ENCODE results near the gene PREB.

PREB gene

DNA sequence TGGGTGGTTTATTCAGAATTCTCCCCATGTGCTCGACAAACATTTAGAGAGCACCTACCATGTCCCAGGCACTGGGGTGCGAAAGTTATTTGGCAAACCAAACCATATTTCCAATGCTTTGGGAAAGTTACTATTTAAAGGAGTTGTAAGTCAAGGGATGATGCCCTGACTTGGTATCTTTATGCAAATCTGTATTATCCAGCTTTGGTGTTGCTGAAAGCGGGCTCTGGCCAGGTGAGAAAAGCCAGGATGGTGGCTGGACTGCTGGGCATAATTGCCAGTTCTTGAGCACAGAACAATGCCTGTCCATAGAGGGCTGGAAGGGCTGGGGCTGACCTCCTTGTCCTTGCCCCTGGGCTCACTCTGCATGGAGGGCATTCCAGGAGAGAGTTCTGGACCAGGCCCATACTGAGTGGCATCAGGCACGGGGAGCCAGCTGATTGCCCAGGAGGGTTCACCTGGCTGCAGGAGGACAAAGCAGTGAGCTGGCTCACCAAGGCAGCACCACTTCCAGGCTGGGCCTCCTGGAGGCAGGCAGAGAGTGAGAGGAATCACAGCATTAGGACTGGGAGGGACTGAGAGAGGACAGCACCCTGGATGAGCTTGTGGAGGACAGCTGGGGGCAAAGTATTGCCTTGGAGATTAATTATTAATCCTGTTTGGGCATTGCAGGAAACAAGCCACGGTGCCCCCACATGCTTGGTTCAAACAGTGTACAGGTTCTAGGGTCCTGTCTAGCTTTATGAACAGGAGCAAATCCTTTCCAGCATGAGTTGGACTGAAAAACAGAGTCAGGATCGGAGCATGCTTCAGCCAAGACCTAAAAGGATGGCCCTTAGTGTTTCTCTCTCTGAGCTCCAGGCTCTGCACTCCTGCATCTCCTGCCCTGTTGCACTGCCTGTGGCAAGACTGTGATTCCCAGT, 40.7 kb downstream of the PREB start:
- no peak for DNase-seq

DNA sequence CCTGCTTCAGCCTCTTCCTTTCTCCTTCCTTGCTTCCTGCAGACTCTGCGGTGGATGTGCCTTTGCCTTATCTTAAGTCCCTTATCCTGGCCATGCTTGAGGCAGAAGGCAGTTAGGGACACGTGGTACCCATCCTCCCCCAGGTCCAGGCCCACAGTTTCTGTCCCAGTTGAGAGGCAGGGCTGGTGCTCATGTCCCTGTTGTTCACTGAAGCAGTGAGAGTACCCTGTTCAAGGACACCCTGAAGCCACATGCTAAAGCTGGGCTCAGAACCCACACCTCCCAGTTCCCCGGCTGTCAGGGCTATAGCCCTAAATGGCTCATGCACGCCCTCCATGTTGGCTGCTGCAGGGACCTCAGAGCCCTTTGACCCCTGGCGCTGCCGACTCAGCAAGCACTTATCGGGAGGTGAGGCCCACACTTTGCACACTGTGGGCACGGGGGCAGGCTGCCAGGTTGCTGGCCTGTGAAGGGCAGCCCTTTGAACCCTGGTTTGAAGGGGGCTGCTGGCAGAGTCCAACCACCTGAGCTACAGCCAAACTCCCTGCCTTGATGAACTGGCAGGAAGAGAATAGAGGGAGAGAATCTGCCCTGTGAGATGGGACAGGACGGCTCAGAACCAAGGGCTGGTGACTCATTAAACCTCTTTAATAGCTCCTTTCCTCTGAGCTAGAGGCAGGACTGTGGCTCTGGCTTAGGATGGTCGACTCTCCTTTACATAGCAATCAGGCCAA, 41.6 kb downstream of the PREB start:
- no peak for DNase-seq

DNA sequence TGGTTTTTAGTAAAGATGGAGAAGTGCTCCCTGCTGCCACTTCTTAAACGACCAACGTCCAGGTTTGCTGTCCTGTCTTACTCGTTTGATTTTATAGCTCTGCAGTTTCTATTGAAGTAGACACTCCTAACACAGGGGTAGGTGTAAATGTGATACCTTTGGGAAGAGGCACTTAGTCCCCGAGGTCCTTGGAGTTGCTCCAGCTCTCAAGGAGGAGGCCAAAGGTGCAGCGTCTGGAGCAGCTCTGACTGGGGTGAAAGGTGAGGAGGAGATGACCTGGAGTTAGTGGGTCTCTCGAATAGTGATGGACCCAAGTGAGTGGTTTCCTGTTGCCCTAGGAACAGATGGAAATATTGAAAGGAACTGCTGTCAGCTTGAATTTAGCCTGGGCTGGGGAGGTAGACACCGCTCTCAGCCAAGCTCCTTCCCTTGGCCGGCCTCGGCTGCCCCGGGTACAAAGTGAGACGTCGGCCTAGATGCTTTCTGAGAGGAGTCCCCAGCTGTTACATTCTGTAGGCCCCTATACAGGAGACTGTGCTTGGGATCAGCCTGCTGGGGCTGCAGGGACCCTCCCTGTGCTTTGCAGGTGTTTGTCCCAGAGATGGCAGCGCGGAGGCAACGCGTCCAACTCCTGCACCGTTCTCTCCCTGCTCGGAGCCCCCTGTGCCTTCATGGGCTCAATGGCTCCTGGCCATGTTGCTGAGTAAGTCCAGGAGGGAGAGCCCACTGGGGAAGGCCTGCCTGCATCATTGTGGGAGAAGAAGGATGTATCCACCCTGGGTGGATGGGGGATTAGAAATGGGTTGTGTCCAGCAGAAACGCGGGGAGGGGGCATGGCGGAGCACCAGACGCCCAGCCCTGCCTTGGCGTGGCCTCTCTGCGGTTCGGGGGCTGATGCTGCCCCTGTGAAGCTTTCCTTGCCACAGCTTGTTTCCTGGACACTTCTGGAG, 42.4 kb downstream of the PREB start:
- no peak for DNase-seq

DNA sequence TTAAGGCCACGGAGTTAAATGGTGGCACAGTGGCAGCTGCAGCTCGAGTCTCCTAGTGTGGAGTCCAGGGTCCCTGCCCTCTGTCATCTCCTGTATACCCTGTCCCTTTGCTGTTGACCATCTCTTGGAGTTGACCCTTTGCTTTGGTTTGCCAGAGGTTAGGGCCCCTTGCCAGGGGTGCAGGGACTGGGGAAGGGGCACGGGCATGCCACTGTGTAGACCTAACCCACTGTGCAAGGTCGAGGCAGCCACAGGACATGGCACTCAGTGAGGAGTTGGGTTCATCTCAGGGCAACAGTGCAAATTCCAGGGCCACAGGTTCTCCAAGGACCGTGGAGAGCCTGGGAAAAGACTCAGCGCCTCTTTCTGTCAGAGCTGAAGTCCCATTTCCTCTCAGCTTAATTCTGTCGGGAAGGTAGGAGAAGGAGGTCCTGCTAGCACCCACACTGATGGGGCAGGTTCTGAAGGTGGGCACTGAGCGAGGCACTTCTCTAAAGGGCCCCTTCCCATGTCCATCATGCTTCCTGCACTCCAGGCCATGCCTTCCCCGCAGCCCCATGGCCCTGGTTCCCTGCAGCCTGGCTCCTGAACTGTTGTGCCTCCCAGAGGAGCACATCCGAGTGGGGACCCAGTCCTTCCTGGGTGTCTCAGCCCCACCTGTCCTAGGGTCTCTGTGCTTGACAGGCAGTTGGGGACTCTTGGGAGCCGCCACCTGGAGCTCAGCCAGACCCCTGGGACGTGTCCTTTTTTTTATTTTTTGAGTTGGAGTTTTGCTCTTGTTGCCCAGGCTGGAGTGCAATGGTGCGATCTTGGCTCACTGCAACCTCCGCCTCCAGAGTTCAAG, 45.1 kb downstream of the PREB start:
- no peak for DNase-seq

DNA sequence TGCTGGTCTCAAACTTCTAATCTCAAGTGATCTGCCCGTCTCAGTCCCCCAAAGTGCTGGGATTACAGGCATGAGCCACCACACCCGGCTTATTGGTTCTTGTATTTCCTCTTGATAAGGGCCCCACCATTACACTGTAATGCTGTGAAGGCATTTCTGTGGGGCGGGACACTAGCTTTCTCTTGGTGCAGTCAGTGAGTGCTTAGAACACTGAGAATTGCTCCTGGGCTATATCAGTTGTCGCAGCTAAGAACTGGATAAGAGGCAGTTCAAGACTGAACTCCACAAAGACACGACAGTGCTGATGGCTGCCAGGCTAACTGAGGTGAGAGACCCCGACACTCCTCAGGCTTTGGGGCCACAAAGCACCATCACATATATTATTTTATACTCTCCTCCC, 45.8 kb downstream of the PREB start:
- no peak for DNase-seq

DNA sequence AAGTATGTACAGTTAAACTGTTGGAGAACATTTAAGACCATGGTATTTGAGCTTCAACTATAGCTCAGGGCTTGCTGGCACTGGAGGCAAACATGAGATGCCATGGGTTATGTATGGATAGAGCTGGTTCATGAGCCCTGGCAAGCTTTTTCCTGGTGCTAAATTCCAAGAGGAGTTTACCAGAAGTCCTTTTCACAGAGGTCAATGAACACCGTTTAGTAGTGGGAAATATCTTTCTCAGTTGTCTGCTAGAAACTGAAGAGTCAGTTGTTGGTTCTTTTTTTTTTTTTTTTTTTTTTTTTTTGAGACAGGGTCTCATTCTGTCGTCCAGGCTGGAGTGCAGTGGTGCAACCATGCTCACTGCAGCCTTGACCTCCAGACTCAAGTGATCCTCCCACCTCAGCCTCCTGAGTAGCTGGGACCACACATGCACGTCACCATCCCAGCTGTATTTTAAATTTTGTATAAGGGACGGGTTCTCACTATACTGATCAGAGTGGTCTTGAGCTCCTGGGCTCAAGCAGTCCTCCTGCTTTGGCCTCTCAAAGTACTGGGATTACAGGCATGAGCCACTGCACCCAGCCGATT, 46.5 kb downstream of the PREB start:
- DNase-seq: no peak

GRCh38 chr2:27086724-27087593, 47.5 kb downstream of the PREB start, which contains the start of gene KHK:
Gene KHK (plus strand): TSS chr2:27086772. CDS start chr2:27087260, 488 bp downstream.
- peak; percentile 46 for DNase-seq

GRCh38 chr2:27086090-27086723, 48.2 kb downstream of the PREB start:
- DNase-seq: peak; percentile 87

DNA sequence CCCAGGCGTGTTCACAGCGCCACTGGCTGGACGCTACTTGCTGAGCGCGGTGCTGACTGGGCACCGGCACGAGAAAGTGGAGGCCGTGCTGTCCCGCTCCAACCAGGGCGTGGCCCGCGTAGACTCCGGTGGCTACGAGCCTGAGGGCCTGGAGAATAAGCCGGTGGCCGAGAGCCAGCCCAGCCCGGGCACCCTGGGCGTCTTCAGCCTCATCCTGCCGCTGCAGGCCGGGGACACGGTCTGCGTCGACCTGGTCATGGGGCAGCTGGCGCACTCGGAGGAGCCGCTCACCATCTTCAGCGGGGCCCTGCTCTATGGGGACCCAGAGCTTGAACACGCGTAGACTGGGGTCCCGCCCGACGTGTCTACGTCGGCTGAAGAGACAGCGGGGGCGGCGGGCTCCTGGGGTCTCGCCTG, 48.8 kb downstream of the PREB start:
- no peak for DNase-seq

GRCh38 chr2:27085062-27085672, 49.3 kb downstream of the PREB start:
- no peak for DNase-seq

DNA sequence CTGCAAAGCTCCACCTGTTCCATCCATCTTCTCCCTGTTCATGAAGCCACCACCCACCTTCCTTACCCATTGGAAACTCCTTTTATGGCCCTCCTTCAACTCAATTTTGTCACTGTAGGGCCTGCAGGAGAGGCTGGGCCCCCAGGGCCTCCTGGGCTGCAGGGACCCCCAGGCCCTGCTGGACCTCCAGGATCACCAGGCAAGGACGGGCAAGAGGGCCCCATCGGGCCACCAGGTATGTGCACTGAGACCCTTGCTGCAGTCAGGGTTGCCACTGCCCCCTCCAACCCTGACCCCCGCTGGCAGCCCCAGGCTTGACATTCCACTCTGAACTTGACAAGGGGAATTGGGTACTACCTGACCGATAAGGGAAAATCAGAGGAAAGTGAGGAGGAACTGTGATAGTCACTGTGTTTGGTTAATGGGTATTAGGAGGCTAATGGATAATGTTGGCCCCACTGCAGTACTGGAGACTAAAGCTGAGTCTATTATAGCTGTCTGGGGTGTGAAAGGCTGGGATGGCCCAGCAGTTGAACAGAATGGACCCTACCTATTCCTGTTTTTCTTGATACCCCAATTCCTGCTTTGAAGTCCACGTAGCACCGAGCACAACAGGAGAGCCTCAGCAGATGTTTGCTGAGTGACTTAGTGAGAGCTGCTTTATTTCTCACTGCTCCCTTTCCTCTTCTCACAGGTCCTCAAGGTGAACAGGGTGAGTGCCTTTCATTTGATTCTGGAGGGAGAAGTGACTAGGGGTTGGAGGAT, 50.0 kb downstream of the PREB start:
- DNase-seq: no peak

DNA sequence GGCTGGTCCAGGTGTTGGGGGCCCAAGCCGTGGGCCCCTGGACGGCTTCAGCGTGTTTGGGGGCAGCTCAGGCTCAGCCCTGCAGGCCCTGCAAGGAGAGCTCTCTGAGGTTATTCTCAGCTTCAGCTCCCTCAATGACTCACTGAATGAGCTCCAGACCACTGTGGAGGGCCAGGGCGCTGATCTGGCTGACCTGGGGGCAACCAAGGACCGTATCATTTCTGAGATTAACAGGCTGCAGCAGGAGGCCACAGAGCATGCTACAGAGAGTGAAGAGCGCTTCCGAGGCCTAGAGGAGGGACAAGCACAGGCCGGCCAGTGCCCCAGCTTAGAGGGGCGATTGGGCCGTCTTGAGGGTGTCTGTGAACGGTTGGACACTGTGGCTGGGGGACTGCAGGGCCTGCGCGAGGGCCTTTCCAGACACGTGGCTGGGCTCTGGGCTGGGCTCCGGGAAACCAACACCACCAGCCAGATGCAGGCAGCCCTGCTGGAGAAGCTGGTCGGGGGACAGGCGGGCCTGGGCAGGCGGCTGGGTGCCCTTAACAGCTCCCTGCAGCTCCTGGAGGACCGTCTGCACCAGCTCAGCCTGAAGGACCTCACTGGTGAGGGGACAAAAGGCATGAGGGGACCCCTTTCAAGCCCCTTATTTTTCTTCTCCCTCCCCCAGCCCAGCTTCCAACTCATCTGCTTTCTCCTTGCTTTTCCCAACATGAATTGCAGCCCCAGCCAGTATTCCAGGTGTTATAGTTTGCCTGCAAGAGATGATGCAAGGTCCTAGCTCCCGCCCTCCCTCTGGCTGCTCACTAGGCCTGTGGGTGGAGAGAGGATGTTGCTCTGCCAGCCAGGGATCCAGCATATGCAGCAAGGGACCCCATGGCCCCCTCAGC, 50.8 kb downstream of the PREB start:
- DNase-seq: no peak

DNA sequence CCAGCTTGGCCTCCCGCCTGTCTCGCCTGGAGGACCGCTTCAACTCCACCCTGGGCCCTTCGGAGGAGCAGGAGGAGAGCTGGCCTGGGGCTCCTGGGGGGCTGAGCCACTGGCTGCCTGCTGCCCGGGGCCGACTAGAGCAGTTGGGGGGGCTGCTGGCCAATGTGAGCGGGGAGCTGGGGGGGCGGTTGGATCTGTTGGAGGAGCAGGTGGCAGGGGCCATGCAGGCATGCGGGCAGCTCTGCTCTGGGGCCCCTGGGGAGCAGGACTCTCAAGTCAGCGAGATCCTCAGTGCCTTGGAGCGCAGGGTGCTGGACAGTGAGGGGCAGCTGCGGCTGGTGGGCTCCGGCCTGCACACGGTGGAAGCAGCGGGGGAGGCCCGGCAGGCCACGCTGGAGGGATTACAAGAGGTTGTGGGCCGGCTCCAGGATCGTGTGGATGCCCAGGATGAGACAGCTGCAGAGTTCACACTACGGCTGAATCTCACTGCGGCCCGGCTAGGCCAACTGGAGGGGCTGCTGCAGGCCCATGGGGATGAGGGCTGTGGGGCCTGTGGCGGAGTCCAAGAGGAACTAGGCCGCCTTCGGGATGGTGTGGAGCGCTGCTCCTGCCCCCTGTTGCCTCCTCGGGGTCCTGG, 51.5 kb downstream of the PREB start:
- DNase-seq: no peak

DNA sequence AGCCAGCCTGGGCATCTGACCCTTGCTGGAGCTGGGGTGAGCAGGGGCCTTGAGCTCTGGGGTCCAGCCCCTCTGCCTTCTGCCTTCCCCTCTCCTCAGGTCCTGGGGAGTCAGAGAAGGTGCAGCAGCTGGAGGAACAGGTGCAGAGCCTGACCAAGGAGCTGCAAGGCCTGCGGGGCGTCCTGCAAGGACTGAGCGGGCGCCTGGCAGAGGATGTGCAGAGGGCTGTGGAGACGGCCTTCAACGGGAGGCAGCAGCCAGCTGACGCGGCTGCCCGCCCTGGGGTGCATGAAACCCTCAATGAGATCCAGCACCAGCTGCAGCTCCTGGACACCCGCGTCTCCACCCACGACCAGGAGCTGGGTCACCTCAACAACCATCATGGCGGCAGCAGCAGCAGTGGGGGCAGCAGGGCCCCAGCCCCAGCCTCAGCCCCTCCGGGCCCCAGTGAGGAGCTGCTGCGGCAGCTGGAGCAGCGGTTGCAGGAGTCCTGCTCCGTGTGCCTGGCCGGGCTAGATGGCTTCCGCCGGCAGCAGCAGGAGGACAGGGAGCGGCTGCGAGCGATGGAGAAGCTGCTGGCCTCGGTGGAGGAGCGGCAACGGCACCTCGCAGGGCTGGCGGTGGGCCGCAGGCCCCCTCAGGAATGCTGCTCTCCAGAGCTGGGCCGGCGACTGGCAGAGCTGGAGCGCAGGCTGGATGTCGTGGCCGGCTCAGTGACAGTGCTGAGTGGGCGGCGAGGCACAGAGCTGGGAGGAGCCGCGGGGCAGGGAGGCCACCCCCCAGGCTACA, 52.3 kb downstream of the PREB start:
- no peak for DNase-seq

All from NCI-H226 (cell line).